Activated CD8-positive, alpha-beta T cell treated with anti-CD3 and anti-CD28 coated beads, Interleukin-2, amount 10 ng/mL, durations not matched to agents 7 days and 5 days (primary cell): ENCODE data around the gene KRT25. TPM values are rescaled to one million over a fixed set of nuclear protein-coding genes. Genes with fewer than 3 reads are reported as not detected.
A peak's percentile ranks its signal among the peaks of the same experiment; 100 is the strongest.

Experiments used
- ATAC-seq: fragments of 150-1000 bp; cut with Tn5 transposase; one replicate; pipeline ENCODE4 v1.10.0; 2021; ENCODE audit warnings: moderate library complexity
- CTCF ChIA-PET: fragments of 350-600 bp; sonication (Branson Sonifier 250); formaldehyde crosslinking; loops from one replicate; lab custom pipeline; 2021; ENCODE audit warnings: antibody characterized with exemption; lab: Charles Lee
- POLR2A ChIA-PET: fragments of 350-600 bp; sonication (Branson Sonifier 250); formaldehyde crosslinking; loops from one replicate; lab custom pipeline; 2021; ENCODE audit warnings: antibody characterized with exemption; lab: Charles Lee
- DNase-seq: peaks from one replicate; pipeline ENCODE4 v3.0.0-alpha.2; 2020
- H3K27ac Mint-ChIP-seq: one replicate; pipeline ENCODE4 v1.8.0; 2021; ENCODE audit warnings: mild to moderate bottlenecking, mixed read lengths
- H3K27me3 Mint-ChIP-seq: one replicate; pipeline ENCODE4 v1.8.0; 2021; ENCODE audit warnings: low read depth, mixed read lengths
- H3K36me3 Mint-ChIP-seq: one replicate; pipeline ENCODE4 v1.8.0; 2021; ENCODE audit warnings: low read depth, mixed read lengths
- H3K4me1 Mint-ChIP-seq: one replicate; pipeline ENCODE4 v1.8.0; 2021; ENCODE audit warnings: low read depth, mixed read lengths
- H3K4me3 Mint-ChIP-seq: one replicate; pipeline ENCODE4 v1.8.0; 2021; ENCODE audit warnings: mild to moderate bottlenecking, mixed read lengths
- H3K9me3 Mint-ChIP-seq: one replicate; pipeline ENCODE4 v1.8.0; 2022; ENCODE audit warnings: mixed read lengths; ENCODE audit not compliant: insufficient read depth
- total RNA-seq, 2 experiments: library from RNA; stranded (reverse); gene quantifications; one replicate each; pipeline ENCODE4 v1.2.3, GENCODE V29; 2021

Gene KRT25
- not detected for total RNA-seq

- Mint-ChIP-seq H3K36me3 (no peaks in the 10 kb centered on the region), H3K4me1 (no peaks in the 10 kb centered on the region), H3K27me3 (peaks cover 39% of the 10 kb centered on the region), H3K9me3 (peaks cover 18% of the 10 kb centered on the region), H3K27ac (no peak within 1 kb of the TSS), H3K4me3 (no peak within 1 kb of the TSS)
- POLR2A ChIA-PET: no interaction called here
- CTCF ChIA-PET: no interaction called here
- ATAC-seq: no peak
- no peak for DNase-seq
Measured at GRCh38 chr17:40755231-40755630, at the start of gene KRT25. KRT25 (minus strand) TSS chr17:40755331; CDS start chr17:40755271, 60 bp downstream.

GRCh38 chr17:40803617-40804082 lies 48.5 kb upstream of the KRT25 start:
- DNase-seq (peak; percentile 84), ATAC-seq (peak; percentile 90)
- H3K27ac Mint-ChIP-seq: no peak overlapping the region
- H3K4me1 Mint-ChIP-seq: peaks cover 3% of the 10 kb centered on the region
- H3K36me3 Mint-ChIP-seq: no peaks in the 10 kb centered on the region
- H3K27me3 Mint-ChIP-seq: peaks cover 42% of the 10 kb centered on the region
- no peak overlapping the region for H3K4me3 Mint-ChIP-seq
- ChIA-PET CTCF (interaction anchor here (0.7 to 1.9 kb wide), 13 partner anchors 12 to 862 kb away, joined by 3 to 6 read pairs (median 4); no protein-coding TSS in a partner anchor), POLR2A (no interaction called here)
- H3K9me3 Mint-ChIP-seq: no peaks in the 10 kb centered on the region

DNA sequence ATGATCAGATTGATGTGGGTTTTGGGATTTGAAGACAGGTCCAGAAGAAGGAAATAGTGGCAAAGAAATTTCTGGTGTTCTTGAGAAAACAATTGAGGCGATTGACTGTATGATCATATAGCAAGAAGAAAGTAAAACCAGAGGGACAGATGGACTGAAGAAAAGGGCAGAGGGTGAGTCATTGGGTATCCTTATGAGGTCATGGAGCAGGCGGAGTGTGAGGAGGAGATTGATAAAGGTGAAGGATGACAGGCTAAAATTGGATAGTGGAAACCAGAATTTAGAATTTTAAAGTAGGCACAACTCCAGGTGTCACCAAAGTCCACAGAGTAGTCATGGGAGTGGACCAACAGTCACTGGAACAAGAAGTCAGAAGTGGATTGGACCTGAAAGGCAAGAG lies 46.0 kb upstream of the KRT25 start:
- ATAC-seq (no peak), DNase-seq (no peak)
- ChIA-PET POLR2A (no interaction called here), CTCF (no interaction called here)
- Mint-ChIP-seq H3K4me1 (peaks cover 3% of the 10 kb centered on the region), H3K36me3 (no peaks in the 10 kb centered on the region), H3K9me3 (no peaks in the 10 kb centered on the region), H3K27ac (no peak overlapping the region), H3K4me3 (no peak overlapping the region), H3K27me3 (peaks cover 28% of the 10 kb centered on the region)

GRCh38 chr17:40800381-40800780 lies 45.2 kb upstream of the KRT25 start:
- H3K9me3 Mint-ChIP-seq: no peaks in the 10 kb centered on the region
- DNase-seq: no peak
- POLR2A ChIA-PET: no interaction called here
- H3K4me3 Mint-ChIP-seq: no peak overlapping the region
- H3K27me3 Mint-ChIP-seq: peaks cover 32% of the 10 kb centered on the region
- no peaks in the 10 kb centered on the region for H3K36me3 Mint-ChIP-seq
- ATAC-seq: no peak
- H3K4me1 Mint-ChIP-seq: peaks cover 3% of the 10 kb centered on the region
- H3K27ac Mint-ChIP-seq: no peak overlapping the region
- CTCF ChIA-PET: no interaction called here

DNA sequence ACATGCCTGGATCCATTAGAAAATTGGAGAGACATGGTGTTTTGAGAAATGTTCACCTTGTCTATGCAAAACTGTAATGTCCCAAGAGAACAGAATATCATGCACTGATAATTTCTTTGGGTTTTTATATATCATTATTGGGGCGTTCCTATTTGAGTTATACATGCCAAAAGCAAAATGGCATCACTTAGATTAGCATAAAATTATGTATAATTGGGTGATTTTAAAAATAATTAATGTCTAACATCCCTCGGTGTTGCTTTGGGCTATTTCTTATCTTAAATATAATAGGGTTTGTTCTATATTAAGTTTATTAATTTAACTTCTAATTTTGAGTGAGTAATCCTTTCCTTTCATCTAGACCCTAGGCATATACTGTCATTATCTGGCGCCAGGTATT lies 44.7 kb upstream of the KRT25 start, which contains the start of gene KRT28:
TSS of gene KRT28 (minus strand) at position 101 of the 400 bp plus-strand sequence. CDS start at position 35, 66 bp downstream.
- H3K9me3 Mint-ChIP-seq: no peaks in the 10 kb centered on the region
- ATAC-seq (no peak), DNase-seq (no peak)
- no peaks in the 10 kb centered on the region for H3K36me3 Mint-ChIP-seq
- ChIA-PET CTCF (no interaction called here), POLR2A (no interaction called here)
- H3K27ac Mint-ChIP-seq: no peak within 1 kb of the TSS
- H3K4me1 Mint-ChIP-seq: peaks cover 3% of the 10 kb centered on the region
- H3K27me3 Mint-ChIP-seq: peaks cover 27% of the 10 kb centered on the region
- no peak within 1 kb of the TSS for H3K4me3 Mint-ChIP-seq

- CTCF ChIA-PET: no interaction called here
Measured at GRCh38 chr17:40796846-40797245, 41.7 kb upstream of the KRT25 start.

GRCh38 chr17:40795019-40795667 lies 40.0 kb upstream of the KRT25 start:
- Mint-ChIP-seq H3K27me3 (peaks cover 25% of the 10 kb centered on the region), H3K9me3 (no peaks in the 10 kb centered on the region), H3K4me1 (no peaks in the 10 kb centered on the region), H3K27ac (no peak overlapping the region), H3K4me3 (no peak overlapping the region), H3K36me3 (no peaks in the 10 kb centered on the region)
- POLR2A ChIA-PET: no interaction called here
- no peak for DNase-seq
- CTCF ChIA-PET: no interaction called here
- no peak for ATAC-seq

More at GRCh38 chr17:40796846-40797245, 41.7 kb upstream of the KRT25 start:
- no peaks in the 10 kb centered on the region for H3K9me3 Mint-ChIP-seq
- H3K4me3 Mint-ChIP-seq: no peak overlapping the region
- no peak for DNase-seq
- POLR2A ChIA-PET: no interaction called here
- ATAC-seq: no peak
- H3K36me3 Mint-ChIP-seq: no peaks in the 10 kb centered on the region
- no peaks in the 10 kb centered on the region for H3K4me1 Mint-ChIP-seq
- H3K27me3 Mint-ChIP-seq: peaks cover 25% of the 10 kb centered on the region
- no peak overlapping the region for H3K27ac Mint-ChIP-seq

GRCh38 chr17:40794466-40794865 lies 39.3 kb upstream of the KRT25 start:
- DNase-seq (no peak), ATAC-seq (no peak)
- Mint-ChIP-seq H3K36me3 (no peaks in the 10 kb centered on the region), H3K4me1 (no peaks in the 10 kb centered on the region), H3K4me3 (no peak overlapping the region), H3K9me3 (no peaks in the 10 kb centered on the region), H3K27ac (no peak overlapping the region), H3K27me3 (peaks cover 24% of the 10 kb centered on the region)
- ChIA-PET CTCF (no interaction called here), POLR2A (no interaction called here)

GRCh38 chr17:40793832-40794231 lies 38.7 kb upstream of the KRT25 start:
- H3K36me3 Mint-ChIP-seq: no peaks in the 10 kb centered on the region
- no peak for ATAC-seq
- DNase-seq: no peak
- H3K4me3 Mint-ChIP-seq: no peak overlapping the region
- H3K27me3 Mint-ChIP-seq: peaks cover 22% of the 10 kb centered on the region
- POLR2A ChIA-PET: no interaction called here
- CTCF ChIA-PET: no interaction called here
- H3K9me3 Mint-ChIP-seq: no peaks in the 10 kb centered on the region
- no peak overlapping the region for H3K27ac Mint-ChIP-seq
- no peaks in the 10 kb centered on the region for H3K4me1 Mint-ChIP-seq

DNA sequence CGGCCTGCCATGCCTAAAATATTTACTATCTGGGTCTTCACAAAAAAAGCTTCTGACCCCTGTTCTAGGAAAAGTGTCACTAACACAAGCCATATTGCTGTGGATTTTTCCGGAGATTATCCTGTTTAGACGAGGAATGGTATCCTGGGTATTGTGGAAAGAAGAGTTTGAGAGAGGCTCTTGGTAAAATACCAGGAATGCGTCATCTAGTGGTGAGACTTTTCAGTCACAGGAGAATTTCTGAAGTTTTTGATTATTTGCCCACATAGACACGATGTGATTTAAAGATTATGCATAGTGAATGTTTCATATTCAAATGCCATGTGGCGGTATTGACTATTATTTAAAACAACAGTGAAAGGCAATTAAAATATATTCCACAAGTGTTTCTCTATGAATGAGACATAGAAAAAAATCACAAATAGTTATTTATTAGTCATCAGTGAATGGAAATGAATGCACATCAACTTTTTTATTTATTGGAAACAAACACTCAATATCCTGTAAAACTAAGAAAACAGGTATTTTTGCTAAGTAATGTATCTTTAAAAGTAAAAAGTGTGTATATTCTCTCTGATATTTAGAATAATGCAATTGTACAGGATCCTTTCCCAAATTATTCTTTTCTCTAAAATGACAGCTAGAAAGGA lies 36.8 kb upstream of the KRT25 start:
- no peak overlapping the region for H3K4me3 Mint-ChIP-seq
- POLR2A ChIA-PET: no interaction called here
- peaks cover 21% of the 10 kb centered on the region for H3K27me3 Mint-ChIP-seq
- DNase-seq: no peak
- ATAC-seq: no peak
- H3K27ac Mint-ChIP-seq: no peak overlapping the region
- H3K9me3 Mint-ChIP-seq: no peaks in the 10 kb centered on the region
- no peaks in the 10 kb centered on the region for H3K4me1 Mint-ChIP-seq
- CTCF ChIA-PET: interaction anchor here (0.8 to 1.2 kb wide), 2 partner anchors 172 to 176 kb away, joined by 3 read pairs; no protein-coding TSS in a partner anchor
- no peaks in the 10 kb centered on the region for H3K36me3 Mint-ChIP-seq

DNA sequence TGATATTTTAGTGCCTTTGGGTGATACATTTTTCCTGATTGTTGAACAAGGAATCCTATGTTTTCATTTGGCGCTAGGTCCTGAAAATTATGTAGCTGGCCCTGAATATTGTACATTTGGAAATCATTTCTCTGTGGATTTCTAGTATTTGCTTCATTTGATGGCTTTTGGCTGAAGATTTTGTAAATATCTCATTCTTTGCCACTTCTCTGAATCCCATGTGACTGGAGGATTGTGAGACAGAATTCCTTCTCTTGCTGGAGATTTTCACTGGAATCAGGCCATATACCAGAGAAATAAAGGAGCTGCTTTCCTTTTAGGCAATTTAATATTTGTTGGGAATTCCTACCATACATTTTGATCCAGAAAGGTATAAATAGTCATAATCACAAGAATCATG lies 36.0 kb upstream of the KRT25 start:
- H3K27ac Mint-ChIP-seq: no peak overlapping the region
- ATAC-seq (no peak), DNase-seq (no peak)
- peaks cover 19% of the 10 kb centered on the region for H3K27me3 Mint-ChIP-seq
- H3K36me3 Mint-ChIP-seq: no peaks in the 10 kb centered on the region
- no peaks in the 10 kb centered on the region for H3K4me1 Mint-ChIP-seq
- no peak overlapping the region for H3K4me3 Mint-ChIP-seq
- ChIA-PET POLR2A (no interaction called here), CTCF (interaction anchor here (0.8 to 1.2 kb wide), 2 partner anchors 171 to 175 kb away, joined by 3 read pairs; no protein-coding TSS in a partner anchor)
- H3K9me3 Mint-ChIP-seq: no peaks in the 10 kb centered on the region

DNA sequence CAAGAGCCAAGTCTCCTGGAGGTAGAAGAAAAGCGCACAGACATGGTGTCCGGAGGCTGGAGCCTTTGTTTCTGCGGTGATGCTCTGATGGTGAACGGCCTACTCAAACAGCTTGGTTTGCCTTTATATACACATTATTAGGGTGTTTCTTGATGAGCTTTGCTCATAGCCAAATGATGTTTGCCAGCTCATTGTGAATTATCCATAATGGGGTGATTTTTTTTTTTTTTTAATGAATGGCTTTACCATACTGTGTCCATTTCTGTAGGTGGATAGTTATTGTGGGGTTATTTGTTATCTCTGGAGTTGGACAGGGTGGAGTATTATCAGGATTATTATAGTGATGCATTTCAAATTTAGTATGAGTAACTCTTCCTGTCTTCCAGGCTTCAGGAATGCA lies 27.3 kb upstream of the KRT25 start, which contains the start of gene KRT27:
TSS of gene KRT27 (minus strand) at position 101 of the 400 bp plus-strand sequence. CDS start at position 44, 57 bp downstream.
- CTCF ChIA-PET: no interaction called here
- H3K4me3 Mint-ChIP-seq: no peak within 1 kb of the TSS
- H3K27me3 Mint-ChIP-seq: peaks cover 31% of the 10 kb centered on the region
- no peaks in the 10 kb centered on the region for H3K9me3 Mint-ChIP-seq
- no peaks in the 10 kb centered on the region for H3K36me3 Mint-ChIP-seq
- no peak within 1 kb of the TSS for H3K27ac Mint-ChIP-seq
- POLR2A ChIA-PET: no interaction called here
- ATAC-seq: no peak
- no peak for DNase-seq
- H3K4me1 Mint-ChIP-seq: no peaks in the 10 kb centered on the region
